ENCODE data around the gene SQSTM1. TPM values are rescaled to one million over a fixed set of nuclear protein-coding genes. Genes with fewer than 3 reads are reported as not detected.
A peak's percentile ranks its signal among the peaks of the same experiment; 100 is the strongest.
"Not testable (repeated sequence)": the region's sequence is repeated elsewhere in the genome, so short reads cannot be mapped to it uniquely, and the experiment has no call there.

SQSTM1 gene
- total and polyA plus RNA-seq, 2 donors (not counting 1 experiment from before 2014, with no cell fraction given), result 72.2 to 400 TPM

DNA sequence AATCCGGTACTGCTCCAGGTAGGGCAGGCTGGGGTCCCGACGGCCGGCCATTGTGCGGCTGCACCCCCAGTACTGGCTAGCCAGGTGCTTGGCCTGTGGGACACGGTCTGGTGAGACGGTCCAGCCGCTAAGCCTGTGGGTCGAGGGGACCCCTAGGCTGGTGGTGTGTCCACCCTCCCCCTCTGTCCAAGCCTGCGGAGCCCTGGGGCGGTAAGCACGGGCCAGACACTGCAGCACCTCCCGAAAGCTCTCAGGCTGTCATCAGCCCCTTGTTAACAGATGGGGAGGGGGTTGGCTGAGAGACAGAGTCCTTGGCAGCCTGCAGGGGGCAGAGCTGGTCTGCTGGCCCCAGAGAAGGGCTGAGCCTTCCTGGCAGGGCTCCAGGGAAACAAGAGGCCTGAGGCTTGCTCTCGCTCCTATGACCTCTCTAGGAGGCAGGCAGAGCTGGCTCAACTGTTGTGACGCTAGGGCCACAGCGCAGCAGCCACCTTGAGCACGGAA lies 49.7 kb downstream of the SQSTM1 start:
- no peak overlapping the region for H3K27ac Mint-ChIP-seq
- ATAC-seq (ENCODE audit: low read depth) (no peak), DNase-seq (peak; percentile 27)
- Histone ChIP-seq H3K9me3 (ENCODE audit: control extremely low read depth in 1 of 3, control insufficient read depth in 2 of 3, insufficient read depth in 1 of 3, low read length in 2 of 3) (no peaks in the 10 kb centered on the region), H3K4me1 (ENCODE audit: control insufficient read depth in 2 of 2, insufficient read depth in 2 of 2, low read length in 2 of 2) (no peaks in the 10 kb centered on the region), H3K36me3 (replicated peaks in 1 of 2; ENCODE audit: control extremely low read depth in 1 of 2, control insufficient read depth in 1 of 2, extremely low read depth in 1 of 2, insufficient read depth in 2 of 2, low read length in 1 of 2) (peaks cover 1 to 55% of the 10 kb centered on the region in 2 experiments), H3K27ac (ENCODE audit: low read length in 2 of 2) (no peak overlapping the region), H3K27me3 (replicated peaks in 1 of 4; ENCODE audit: control extremely low read depth in 1 of 4, control insufficient read depth in 3 of 4, insufficient read depth in 4 of 4, low read length in 3 of 4) (no peaks in the 10 kb centered on the region), H3K4me3 (ENCODE audit: control extremely low read depth in 1 of 5, extremely low read depth in 1 of 5, insufficient read depth in 1 of 5, low read depth in 2 of 5, low read length in 4 of 5) (no peak overlapping the region), H4K20me1 (ENCODE audit: control insufficient read depth, insufficient read depth, low read length, poor library complexity, severe bottlenecking) (no peaks in the 10 kb centered on the region), H3K4me2 (replicated peaks; ENCODE audit: low read depth, low read length, poor library complexity, severe bottlenecking) (no peak overlapping the region), H3K9ac (ENCODE audit: low read length) (no peak overlapping the region), H3K79me2 (ENCODE audit: control insufficient read depth, insufficient read depth, low read length) (no peaks in the 10 kb centered on the region), H2AFZ (ENCODE audit: insufficient read depth, low read depth, low read length, poor library complexity, severe bottlenecking) (no peak overlapping the region)
- POLR2A ChIA-PET, result no interaction called here
- H3K9me3 Mint-ChIP-seq (ENCODE audit: insufficient read depth), result no peaks in the 10 kb centered on the region
- peaks cover 2% of the 10 kb centered on the region for H3K4me1 Mint-ChIP-seq
- no peaks in the 10 kb centered on the region for H3K27me3 Mint-ChIP-seq
- intact Hi-C loops (cut with micrococcal nuclease), result no loop called here
- WGBS (ENCODE audit: insufficient coverage), result 98% methylated on average over 17 of the region's 17 CpGs
- TF ChIP-seq EZH2 (IDR thresholded peaks at IDR 0.05; ENCODE audit: borderline replicate concordance, insufficient read depth, low read depth, low read length, poor library complexity, severe bottlenecking) (no peak), CTCF (IDR thresholded peaks at IDR 0.05) (no peak)
- CTCF ChIA-PET, result interaction anchor here (1.1 kb wide), 2 partner anchors 68 to 103 kb away, joined by 3 read pairs; no protein-coding TSS in a partner anchor
- H3K4me3 Mint-ChIP-seq, result no peak overlapping the region

DNA sequence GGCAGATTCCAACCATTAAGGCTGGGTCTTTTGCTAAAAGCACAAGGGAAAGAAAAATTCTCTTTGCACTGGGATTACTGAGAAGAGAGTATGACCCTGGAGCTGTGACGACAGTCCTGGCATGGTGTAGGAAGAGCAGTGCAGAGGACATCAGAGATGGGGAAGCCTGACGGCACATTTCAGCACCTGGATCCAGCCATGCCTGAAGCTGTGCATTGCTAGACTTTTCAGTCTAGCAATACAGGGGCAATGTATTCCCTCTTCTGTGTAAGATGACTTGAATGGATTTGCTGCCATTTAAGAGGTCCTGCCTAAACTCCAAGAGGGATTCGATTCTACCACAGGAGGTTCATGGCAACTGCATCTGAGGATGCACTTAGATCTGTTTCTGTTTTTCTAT lies 50.2 kb downstream of the SQSTM1 start:
- Mint-ChIP-seq H3K9me3 (ENCODE audit: insufficient read depth) (no peaks in the 10 kb centered on the region), H3K4me1 (peaks cover 2% of the 10 kb centered on the region), H3K4me3 (no peak overlapping the region), H3K27ac (no peak overlapping the region), H3K27me3 (no peaks in the 10 kb centered on the region)
- 97% methylated on average over 3 of the region's 3 CpGs for WGBS (ENCODE audit: insufficient coverage)
- Histone ChIP-seq H3K27me3 (replicated peaks in 1 of 4; ENCODE audit: control extremely low read depth in 1 of 4, control insufficient read depth in 3 of 4, insufficient read depth in 4 of 4, low read length in 3 of 4) (no peaks in the 10 kb centered on the region), H3K4me3 (ENCODE audit: control extremely low read depth in 1 of 5, extremely low read depth in 1 of 5, insufficient read depth in 1 of 5, low read depth in 2 of 5, low read length in 4 of 5) (no peak overlapping the region), H3K9ac (ENCODE audit: low read length) (no peak overlapping the region), H3K4me1 (ENCODE audit: control insufficient read depth in 2 of 2, insufficient read depth in 2 of 2, low read length in 2 of 2) (no peaks in the 10 kb centered on the region), H3K36me3 (replicated peaks in 1 of 2; ENCODE audit: control extremely low read depth in 1 of 2, control insufficient read depth in 1 of 2, extremely low read depth in 1 of 2, insufficient read depth in 2 of 2, low read length in 1 of 2) (peaks cover 1 to 57% of the 10 kb centered on the region in 2 experiments), H2AFZ (ENCODE audit: insufficient read depth, low read depth, low read length, poor library complexity, severe bottlenecking) (no peak overlapping the region), H3K27ac (ENCODE audit: low read length in 2 of 2) (no peak overlapping the region), H3K4me2 (replicated peaks; ENCODE audit: low read depth, low read length, poor library complexity, severe bottlenecking) (no peak overlapping the region), H3K9me3 (ENCODE audit: control extremely low read depth in 1 of 3, control insufficient read depth in 2 of 3, insufficient read depth in 1 of 3, low read length in 2 of 3) (no peaks in the 10 kb centered on the region), H4K20me1 (ENCODE audit: control insufficient read depth, insufficient read depth, low read length, poor library complexity, severe bottlenecking) (no peaks in the 10 kb centered on the region), H3K79me2 (ENCODE audit: control insufficient read depth, insufficient read depth, low read length) (no peaks in the 10 kb centered on the region)
- CTCF ChIA-PET, result interaction anchor here (1.1 kb wide), 2 partner anchors 69 to 102 kb away, joined by 3 read pairs; no protein-coding TSS in a partner anchor
- no peak for ATAC-seq (ENCODE audit: low read depth)
- TF ChIP-seq EZH2 (IDR thresholded peaks at IDR 0.05; ENCODE audit: borderline replicate concordance, insufficient read depth, low read depth, low read length, poor library complexity, severe bottlenecking), result no peak
- POLR2A ChIA-PET, result no interaction called here
- DNase-seq, result no peak
- intact Hi-C loops (cut with micrococcal nuclease), result no loop called here

DNA sequence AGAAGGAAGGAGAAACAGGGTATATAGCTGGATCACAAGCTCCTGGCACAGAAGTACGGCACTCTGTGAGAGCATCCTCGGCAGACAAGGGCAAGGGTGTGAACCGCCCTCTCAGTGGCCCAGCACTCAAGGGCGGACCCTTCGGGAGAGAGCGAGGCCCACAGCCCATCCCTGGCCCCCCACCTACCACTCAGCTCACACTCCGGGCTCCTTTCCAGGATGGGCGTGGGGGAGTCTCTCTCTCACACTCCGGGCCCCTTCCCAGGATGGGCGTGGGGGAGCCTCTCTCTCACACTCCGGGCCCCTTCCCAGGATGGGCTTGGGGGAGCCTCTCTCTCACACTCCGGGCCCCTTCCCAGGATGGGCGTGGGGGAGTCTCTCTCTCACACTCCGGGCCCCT lies 50.8 kb downstream of the SQSTM1 start:
- DNase-seq; H3K4me1 Mint-ChIP-seq; H4K20me1 ChIP-seq (ENCODE audit: control insufficient read depth, insufficient read depth, low read length, poor library complexity, severe bottlenecking); H3K27me3 Mint-ChIP-seq; H3K4me2 ChIP-seq (replicated peaks; ENCODE audit: low read depth, low read length, poor library complexity, severe bottlenecking); intact Hi-C loops (cut with micrococcal nuclease); H3K4me3 ChIP-seq (ENCODE audit: control extremely low read depth in 1 of 5, extremely low read depth in 1 of 5, insufficient read depth in 1 of 5, low read depth in 2 of 5, low read length in 4 of 5); H3K27me3 ChIP-seq (replicated peaks in 1 of 4; ENCODE audit: control extremely low read depth in 1 of 4, control insufficient read depth in 3 of 4, insufficient read depth in 4 of 4, low read length in 3 of 4); H3K9me3 ChIP-seq (ENCODE audit: control extremely low read depth in 1 of 3, control insufficient read depth in 2 of 3, insufficient read depth in 1 of 3, low read length in 2 of 3); H3K27ac Mint-ChIP-seq; ATAC-seq (ENCODE audit: low read depth); H2AFZ ChIP-seq (ENCODE audit: insufficient read depth, low read depth, low read length, poor library complexity, severe bottlenecking); H3K79me2 ChIP-seq (ENCODE audit: control insufficient read depth, insufficient read depth, low read length); H3K9ac ChIP-seq (ENCODE audit: low read length); POLR2A ChIA-PET; H3K4me1 ChIP-seq (ENCODE audit: control insufficient read depth in 2 of 2, insufficient read depth in 2 of 2, low read length in 2 of 2); H3K9me3 Mint-ChIP-seq (ENCODE audit: insufficient read depth); H3K27ac ChIP-seq (ENCODE audit: low read length in 2 of 2); H3K4me3 Mint-ChIP-seq: not testable (repeated sequence)
- WGBS (ENCODE audit: insufficient coverage), result 91% methylated on average over 6 of the region's 14 CpGs
- peaks cover 1 to 59% of the 10 kb centered on the region in 2 experiments for H3K36me3 ChIP-seq (replicated peaks in 1 of 2; ENCODE audit: control extremely low read depth in 1 of 2, control insufficient read depth in 1 of 2, extremely low read depth in 1 of 2, insufficient read depth in 2 of 2, low read length in 1 of 2)
- CTCF ChIA-PET, result interaction anchor here (0.5 to 1.1 kb wide), 2 partner anchors 14 to 69 kb away, joined by 3 to 4 read pairs; no protein-coding TSS in a partner anchor

All from B cell (primary cell).